Measurements from ENCODE around the gene NCF2.

The NCF2 gene

GRCh38 chr1:183609759-183610452 lies 19.6 kb upstream of the NCF2 start:
- peak; percentile 41 for DNase-seq

GRCh38 chr1:183609313-183609712 lies 19.1 kb upstream of the NCF2 start:
- peak; percentile 86 for DNase-seq

- no peak for DNase-seq
These were observed 17.2 kb upstream of the NCF2 start for GRCh38 chr1:183607322-183607980.

GRCh38 chr1:183605904-183606303 lies 15.6 kb upstream of the NCF2 start:
- no peak for DNase-seq

- no peak for DNase-seq
These were observed 14.6 kb upstream of the NCF2 start for GRCh38 chr1:183604815-183605214.

- peak; percentile 67 for DNase-seq
These were observed 14.0 kb upstream of the NCF2 start for GRCh38 chr1:183604038-183604808.

- DNase-seq: no peak
These were observed 12.3 kb upstream of the NCF2 start for GRCh38 chr1:183602510-183602909.

- no peak for DNase-seq
These were observed 10.4 kb upstream of the NCF2 start for GRCh38 chr1:183600634-183601033.

- DNase-seq: peak; percentile 89
These were observed 9.9 kb upstream of the NCF2 start for GRCh38 chr1:183600136-183600535.

GRCh38 chr1:183598386-183598785 lies 8.1 kb upstream of the NCF2 start:
- DNase-seq: no peak

GRCh38 chr1:183597656-183598347 lies 7.5 kb upstream of the NCF2 start:
- no peak for DNase-seq

GRCh38 chr1:183596500-183596899 lies 6.2 kb upstream of the NCF2 start:
- DNase-seq: no peak

- no peak for DNase-seq
These were observed 5.3 kb upstream of the NCF2 start for GRCh38 chr1:183595537-183595936.

GRCh38 chr1:183593356-183593755 lies 3.1 kb upstream of the NCF2 start:
- no peak for DNase-seq

- DNase-seq: no peak
These were observed 2.5 kb upstream of the NCF2 start for GRCh38 chr1:183592733-183593132.

GRCh38 chr1:183589874-183590243 lies 400 bp downstream of the NCF2 start:
- DNase-seq: no peak

- no peak for DNase-seq
These were observed 875 bp downstream of the NCF2 start for GRCh38 chr1:183589384-183589783.

GRCh38 chr1:183588827-183589226 lies 1.4 kb downstream of the NCF2 start:
- DNase-seq: no peak

GRCh38 chr1:183586926-183587325 lies 3.3 kb downstream of the NCF2 start:
- DNase-seq: no peak

- DNase-seq: no peak
These were observed 3.8 kb downstream of the NCF2 start for GRCh38 chr1:183586455-183586854.

- DNase-seq: no peak
These were observed 5.2 kb downstream of the NCF2 start for GRCh38 chr1:183585038-183585437.

GRCh38 chr1:183584147-183584546 lies 6.1 kb downstream of the NCF2 start:
- no peak for DNase-seq

- DNase-seq: peak; percentile 77
These were observed 6.8 kb downstream of the NCF2 start for GRCh38 chr1:183583466-183583865.

Measured in HCEC 1CT (cell line).